GM21526 (cell line): ENCODE results near the gene SNX25.

Experiments
- ATAC-seq: cut with Tn5 transposase; IDR thresholded peaks from one replicate; pipeline ENCODE4 v1.9.1; 2021; ENCODE audit warnings: moderate library complexity; ENCODE audit not compliant: unreplicated experiment, low FRiP score

SNX25 gene

DNA sequence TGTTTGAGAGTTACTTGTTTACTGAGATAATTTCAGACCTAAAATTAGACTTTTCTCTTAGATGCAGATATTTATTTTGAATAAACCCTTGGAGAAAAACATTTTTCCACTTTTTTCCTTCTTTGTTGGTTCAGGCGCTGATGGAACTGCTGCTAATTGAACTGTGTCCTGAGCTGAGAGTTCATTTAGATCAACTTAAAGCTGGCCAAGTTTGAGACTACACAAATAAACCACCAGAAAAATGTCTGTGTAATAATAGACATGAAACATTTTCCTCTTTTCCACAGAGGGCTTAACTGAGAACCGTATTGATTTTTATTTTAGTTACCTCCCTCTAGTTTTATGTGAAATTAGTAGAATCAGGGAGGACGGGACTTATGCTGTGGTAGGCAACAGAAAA lies 153.9 kb downstream of the SNX25 start:
- ATAC-seq, result no peak

DNA sequence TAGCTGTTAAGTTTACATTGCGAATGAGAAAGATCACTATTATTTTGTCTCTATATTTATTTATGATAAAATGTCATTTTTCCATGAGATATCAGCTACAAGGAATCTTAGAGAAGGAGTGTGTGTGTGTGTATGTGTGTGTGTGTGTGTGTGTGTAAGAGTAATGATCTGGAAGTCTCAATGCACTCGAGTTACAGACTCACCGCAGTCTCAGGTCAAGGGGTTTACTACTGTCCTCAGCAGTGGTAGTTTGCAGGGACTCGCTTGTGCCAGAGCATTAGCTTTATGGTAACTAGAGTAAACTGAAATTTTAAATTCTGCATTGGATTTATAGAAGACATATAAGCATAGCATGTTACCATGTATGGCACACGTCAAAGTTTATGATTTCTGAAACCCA lies 155.5 kb downstream of the SNX25 start:
- no peak for ATAC-seq

GRCh38 chr4:185369731-185370130 lies 160.3 kb downstream of the SNX25 start:
- ATAC-seq, result no peak

DNA sequence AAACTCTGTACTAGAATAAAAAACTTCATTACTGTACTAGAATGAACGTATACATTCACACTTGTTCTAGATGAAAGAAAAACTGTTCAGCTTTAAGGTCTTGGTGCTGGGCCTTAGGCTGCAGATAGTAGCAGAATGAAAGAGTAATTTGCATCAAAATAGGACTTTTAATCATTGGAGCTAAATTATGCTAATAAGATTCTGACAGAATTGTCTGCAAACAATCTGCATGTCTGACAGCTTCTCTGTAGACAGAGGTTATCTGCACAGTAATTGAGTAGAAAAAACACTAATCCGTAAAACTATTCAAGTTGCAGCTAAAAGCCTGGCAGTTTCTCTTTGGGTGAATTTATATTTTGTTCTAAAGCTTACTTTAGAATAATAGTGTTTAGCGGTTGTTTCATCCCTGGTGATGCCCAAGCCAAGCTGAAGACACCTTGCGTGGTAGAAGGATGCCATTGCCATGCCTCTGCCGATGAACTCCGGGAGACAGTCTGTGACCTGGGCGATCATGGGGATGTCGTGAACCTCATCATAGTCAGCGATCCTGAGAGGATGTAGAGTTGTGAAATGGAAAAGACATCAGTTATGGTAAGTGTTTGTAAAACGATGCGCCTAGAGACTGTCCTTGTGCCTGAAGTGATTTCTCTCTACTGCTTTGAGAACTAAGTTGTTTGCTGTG lies 161.0 kb downstream of the SNX25 start:
- no peak for ATAC-seq

- ATAC-seq, result no peak
These were observed 162.3 kb downstream of the SNX25 start for GRCh38 chr4:185371702-185372101.

DNA sequence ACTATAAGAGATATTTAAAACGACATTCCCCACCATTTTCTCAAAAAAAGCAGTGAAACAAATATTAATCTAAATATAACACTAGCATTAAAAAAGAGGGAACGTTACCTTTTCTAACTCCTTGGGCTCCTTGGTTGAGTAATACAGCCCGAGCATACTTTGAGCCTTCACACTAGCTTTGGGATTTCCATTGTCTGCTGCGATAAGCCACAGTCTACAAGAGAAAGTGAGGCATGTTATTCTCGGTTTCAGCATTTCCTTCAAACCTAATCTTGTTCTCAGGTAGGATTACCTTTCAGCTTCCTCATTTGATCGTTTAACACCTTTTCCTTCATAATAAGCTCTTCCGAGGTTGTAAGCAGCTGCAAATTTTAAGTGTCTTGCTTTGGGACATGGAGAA lies 164.6 kb downstream of the SNX25 start:
- ATAC-seq, result no peak

GRCh38 chr4:185374573-185374972 lies 165.2 kb downstream of the SNX25 start:
- ATAC-seq, result no peak

GRCh38 chr4:185378264-185378663 lies 168.9 kb downstream of the SNX25 start:
- no peak for ATAC-seq

DNA sequence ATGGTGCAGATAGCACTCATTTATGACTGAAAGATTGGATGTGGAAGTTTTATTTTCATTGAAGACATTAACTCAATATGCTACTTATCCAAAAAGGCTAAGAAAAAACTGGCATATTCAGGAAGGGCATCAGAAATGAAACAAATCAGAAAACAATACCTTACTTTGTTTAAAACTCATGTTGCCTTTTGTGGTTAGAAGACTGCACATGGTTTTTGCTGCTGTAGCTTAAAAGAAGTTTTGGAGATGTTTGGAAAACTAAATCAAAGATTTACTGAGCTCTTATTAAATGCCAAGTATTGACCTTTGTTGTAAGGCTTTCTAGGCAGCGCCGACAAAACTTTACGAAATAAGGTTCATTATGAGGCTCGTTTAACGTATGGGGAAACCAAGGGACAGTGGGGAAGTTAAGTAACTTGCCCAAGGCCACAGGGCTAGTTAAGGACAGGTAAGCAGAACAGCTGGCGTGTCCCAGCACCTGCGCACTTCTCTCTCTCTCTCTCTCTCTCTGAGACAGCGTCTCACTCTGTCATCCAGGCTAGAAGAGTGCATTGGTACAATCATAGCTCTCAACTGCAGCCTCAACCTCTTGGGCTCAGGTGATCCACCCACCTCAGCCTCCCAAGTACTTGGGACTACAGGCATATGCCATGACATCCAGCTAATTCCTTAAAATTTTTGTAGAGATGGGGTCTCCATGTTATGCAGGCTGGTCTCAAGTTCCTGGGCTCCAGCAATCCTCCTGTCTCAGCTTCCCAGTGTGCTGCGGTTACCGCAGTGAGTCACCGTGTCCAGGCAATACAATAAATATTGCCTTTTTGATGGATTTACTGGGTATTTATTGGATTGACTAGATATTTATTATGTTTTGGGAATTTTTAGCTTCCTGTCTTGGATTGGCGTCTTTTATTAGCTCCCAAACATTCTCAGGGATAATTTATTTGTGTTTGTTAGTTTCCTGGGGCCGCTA lies 170.2 kb downstream of the SNX25 start:
- ATAC-seq, result no peak

GRCh38 chr4:185380320-185380719 lies 170.9 kb downstream of the SNX25 start:
- no peak for ATAC-seq

DNA sequence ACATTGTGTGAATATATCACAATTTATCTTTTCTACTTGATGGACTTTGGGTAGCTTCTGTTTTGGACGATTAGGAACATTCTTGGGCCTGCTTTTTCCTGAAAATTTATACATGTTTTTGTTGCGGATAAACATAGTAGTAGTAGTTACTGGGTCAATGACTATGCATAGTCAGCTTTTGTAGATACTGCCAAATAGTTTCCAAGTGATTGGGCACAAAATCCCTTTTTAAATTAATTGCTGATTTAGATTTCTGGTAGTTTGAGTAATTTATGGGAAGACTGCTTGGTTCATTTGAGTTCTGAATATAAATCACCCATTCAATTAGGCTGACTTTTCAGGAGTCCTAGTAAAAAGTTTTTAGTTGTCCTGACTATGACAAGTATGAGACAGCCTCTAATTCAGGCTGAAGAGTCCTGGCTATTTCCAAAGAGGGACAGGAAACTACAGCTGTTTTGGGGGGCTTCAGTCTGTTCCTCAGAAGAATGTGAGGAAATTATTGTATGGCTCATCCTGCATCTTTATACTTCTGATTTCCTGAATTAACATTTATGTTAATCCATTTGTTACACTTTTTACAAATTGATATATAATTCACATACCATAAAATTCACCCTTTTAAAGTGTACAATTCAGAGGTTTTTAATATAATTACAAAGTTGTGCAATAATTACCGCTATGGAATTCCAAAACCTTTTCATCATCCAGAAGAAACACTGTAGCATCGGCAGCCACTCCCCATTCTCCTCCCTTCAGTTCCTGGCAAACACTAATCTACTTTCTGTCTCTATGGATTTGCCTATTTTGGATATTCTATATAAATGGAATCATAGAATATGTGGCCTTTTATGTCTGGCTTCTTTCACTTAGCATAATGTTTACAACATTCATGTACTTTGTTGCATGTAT lies 172.1 kb downstream of the SNX25 start:
- ATAC-seq, result no peak

DNA sequence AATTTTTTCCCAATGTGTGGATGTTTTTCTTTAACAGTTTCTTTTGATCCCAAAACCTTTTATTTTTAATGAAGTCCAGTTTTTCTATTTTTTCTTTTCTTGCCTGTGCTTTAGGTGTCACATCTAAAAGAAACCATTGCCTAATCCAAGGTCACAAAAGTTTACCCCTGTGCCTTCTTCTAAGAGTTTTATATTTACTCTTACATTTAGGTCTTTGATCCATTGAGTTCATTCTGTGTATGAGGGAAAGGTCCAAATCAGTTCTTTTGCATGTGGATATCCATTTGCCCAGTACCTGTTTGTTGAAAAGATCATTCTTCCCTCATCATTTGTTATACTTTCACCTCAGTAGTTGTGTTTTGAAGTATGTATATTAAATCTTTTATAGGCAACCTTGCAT lies 173.4 kb downstream of the SNX25 start:
- no peak for ATAC-seq

GRCh38 chr4:185383451-185383850 lies 174.1 kb downstream of the SNX25 start:
- no peak for ATAC-seq

DNA sequence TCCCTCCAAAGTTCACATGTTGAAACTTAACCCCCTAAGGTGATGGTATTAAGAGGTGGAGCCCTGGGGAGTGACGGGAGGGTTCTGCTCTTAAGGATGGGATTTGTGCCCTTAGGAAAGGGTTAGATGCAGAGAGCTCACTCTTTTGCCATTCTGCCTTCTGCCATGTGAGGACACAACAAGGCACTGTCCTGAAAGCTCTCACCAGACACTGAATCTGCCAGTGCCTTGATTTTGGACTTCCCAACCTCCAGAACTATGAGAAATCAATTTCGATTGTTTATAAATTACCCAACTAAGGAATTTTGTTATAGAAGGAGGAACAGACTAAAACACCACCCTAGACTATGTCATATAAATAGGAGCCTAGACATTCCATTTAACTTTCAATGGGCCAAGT lies 174.7 kb downstream of the SNX25 start:
- no peak for ATAC-seq

DNA sequence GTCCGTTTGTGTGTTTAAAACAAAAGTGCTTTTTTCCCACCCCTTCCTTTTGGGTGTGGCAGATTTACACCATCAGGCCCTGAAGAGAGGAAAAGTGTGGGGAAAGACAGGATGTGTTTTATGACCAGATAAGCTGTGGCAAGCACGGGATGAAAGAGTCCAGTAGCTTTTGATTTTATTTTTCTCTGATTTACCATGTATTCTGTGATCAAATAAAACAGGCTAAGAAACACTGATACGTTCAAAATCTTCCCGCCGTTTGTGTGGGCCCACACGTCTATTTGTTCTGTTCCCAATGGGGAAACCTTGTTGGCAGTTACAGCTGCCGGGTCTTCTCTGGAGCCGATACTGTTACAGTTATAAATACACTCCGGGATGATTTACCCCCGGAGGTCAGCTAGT lies 175.5 kb downstream of the SNX25 start:
- no peak for ATAC-seq

DNA sequence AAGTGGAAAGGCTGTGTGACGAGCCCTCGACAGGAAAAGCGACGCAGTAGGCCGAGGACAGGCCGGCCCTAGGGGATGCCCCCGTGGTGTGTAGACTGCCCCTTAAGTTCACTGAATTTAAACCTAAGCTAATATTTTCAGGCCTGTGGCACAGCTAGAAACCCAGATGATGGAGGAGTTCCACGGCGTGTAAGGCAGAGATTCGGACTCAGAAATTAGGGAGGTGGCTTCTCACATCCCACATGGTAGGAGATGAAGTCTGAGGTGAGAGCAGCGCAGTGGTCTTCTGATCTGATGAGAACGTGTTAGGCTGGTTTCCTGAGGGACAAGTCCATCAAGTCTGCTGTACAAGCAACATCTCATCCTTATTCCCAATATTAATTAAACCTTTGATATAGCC lies 178.6 kb downstream of the SNX25 start:
- ATAC-seq, result no peak

GRCh38 chr4:185390941-185391340 lies 181.5 kb downstream of the SNX25 start:
- ATAC-seq, result no peak

GRCh38 chr4:185392156-185392555 lies 182.8 kb downstream of the SNX25 start:
- no peak for ATAC-seq

DNA sequence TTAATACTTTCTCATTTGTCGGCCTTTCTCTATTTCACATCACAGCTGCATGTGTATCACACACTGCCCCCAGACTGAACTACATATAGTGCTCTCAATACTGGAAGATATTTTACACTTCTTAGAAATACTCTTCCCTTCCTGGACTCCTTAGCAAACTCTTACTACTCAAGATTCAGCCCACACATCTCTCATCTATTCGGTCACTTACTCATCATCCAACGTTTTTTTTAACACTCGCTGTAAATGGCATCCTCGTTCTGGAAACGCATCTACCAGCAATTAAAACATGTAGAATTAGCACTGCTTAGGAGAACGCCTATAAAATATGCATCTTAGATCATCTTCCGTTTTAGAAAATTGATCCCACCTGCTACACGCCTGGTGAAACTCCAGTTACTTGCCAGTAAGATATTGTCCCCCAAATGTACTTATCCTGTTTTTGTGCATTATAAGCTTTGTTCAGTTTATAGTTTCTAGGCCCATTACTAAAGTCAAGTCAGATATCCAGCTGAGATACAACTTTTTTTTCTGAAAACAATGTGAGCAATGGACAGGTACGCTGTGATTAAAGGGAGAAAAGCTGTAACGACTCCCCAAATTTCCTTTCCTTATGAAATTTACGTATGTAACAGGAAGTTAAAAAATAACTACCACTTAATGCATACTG lies 185.3 kb downstream of the SNX25 start:
- ATAC-seq, result no peak

DNA sequence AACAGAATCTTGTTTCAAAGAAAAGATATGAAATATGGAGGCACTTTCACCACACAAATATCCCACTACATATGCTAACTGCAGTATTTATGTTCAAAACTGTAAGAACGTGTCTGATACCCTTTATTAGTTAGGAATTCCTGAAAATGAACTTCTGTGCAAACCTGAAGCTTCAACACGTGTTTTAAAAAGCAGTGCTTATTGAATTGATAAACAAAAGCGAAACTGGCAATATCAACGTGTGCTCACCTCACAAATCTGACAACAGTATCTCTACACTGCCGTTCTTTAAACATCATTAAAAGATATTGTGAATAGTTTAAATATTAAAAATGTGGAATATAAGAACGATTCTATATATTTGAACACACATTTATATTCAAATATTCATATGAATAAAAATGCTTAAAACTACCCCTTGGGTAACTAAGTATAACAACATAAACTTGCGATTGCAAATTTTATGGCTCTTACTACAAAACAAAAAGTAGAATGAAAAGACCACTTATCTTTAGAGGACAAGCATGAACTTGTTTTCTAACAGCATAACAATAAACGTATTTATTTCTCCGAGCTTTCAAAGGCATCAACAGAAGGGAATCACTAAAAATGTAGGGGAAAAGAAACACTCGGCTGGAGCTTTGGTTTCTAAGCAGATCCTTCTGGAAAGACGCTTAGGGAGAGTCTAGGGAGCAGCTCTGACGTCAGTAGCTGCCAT lies 186.0 kb downstream of the SNX25 start, which contains the start of gene LRP2BP:
LRP2BP (minus strand) TSS at position 687 of the 718 bp plus-strand sequence. CDS start 17,738 bp downstream, outside the sequence.
- ATAC-seq, result no peak
